ENCODE data around the gene MRTFB. TPM values are rescaled to one million over a fixed set of nuclear protein-coding genes. Genes with fewer than 3 reads are reported as not detected.
A peak's percentile ranks its signal among the peaks of the same experiment; 100 is the strongest.

MRTFB gene
- total RNA-seq, 1 experiment from 2014 or later = 90.5 TPM

DNA sequence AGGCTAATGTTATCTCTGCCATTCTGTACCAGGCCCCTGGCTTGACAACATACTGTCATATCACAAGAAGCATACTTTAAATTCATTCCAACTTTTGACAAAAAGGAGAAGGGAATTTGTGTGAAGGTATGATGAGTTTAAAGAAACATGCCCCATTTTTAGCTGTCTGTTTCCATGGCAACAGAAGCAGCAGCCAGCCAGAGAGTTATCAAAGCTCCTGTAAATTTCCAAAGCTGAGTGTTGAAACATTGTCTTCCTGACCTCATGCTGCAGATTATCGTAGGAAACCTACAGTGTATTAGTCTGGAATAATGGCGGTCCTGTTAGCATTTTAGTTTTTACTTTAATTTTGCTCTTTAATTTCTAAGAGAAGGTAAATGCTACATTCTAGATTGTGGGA lies 124.9 kb downstream of the MRTFB start:
- ATAC-seq (no peak), DNase-seq (ENCODE audit: low read depth, low spot score) (no peak)
- in situ Hi-C loops (cut with HindIII; ENCODE audit: low pct_unique_long_range_greater_than_20kb, low sequenced_read_pairs) (no loop called here), intact Hi-C loops (cut with micrococcal nuclease; ENCODE audit: unreplicated experiment) (no loop called here)
- Histone ChIP-seq H3K36me3 (ENCODE audit: control insufficient read depth, insufficient read depth, low read length) (no peaks in the 10 kb centered on the region), H3K4me1 (ENCODE audit: control insufficient read depth, insufficient read depth, low read length) (peaks cover 6% of the 10 kb centered on the region; the same call in 1 of the 2 replicates), H3K4me3 (ENCODE audit: low read depth in 2 of 2, low read length in 2 of 2) (no peak overlapping the region), H3K9me3 (ENCODE audit: control insufficient read depth, insufficient read depth, low read depth, low read length) (no peaks in the 10 kb centered on the region), H3K27ac (ENCODE audit: low read length) (no peak overlapping the region), H3K27me3 (ENCODE audit: control insufficient read depth, insufficient read depth, low read length) (no peaks in the 10 kb centered on the region)
- ChIA-PET CTCF (interaction anchor here (0.8 kb wide), 1 partner anchor 1229 kb away, joined by 8 read pairs; no protein-coding TSS in a partner anchor), POLR2A (interaction anchor here (0.5 kb wide), 1 partner anchor 104 kb away, joined by 5 read pairs; no protein-coding TSS in a partner anchor)
- BruUV-seq (replicated peaks) = TSS peak; percentile 9
- TF ChIP-seq, protein P1, sequence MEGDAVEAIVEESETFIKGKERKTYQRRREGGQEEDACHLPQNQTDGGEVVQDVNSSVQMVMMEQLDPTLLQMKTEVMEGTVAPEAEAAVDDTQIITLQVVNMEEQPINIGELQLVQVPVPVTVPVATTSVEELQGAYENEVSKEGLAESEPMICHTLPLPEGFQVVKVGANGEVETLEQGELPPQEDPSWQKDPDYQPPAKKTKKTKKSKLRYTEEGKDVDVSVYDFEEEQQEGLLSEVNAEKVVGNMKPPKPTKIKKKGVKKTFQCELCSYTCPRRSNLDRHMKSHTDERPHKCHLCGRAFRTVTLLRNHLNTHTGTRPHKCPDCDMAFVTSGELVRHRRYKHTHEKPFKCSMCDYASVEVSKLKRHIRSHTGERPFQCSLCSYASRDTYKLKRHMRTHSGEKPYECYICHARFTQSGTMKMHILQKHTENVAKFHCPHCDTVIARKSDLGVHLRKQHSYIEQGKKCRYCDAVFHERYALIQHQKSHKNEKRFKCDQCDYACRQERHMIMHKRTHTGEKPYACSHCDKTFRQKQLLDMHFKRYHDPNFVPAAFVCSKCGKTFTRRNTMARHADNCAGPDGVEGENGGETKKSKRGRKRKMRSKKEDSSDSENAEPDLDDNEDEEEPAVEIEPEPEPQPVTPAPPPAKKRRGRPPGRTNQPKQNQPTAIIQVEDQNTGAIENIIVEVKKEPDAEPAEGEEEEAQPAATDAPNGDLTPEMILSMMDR (IDR thresholded peaks at IDR 0.05) = no peak; the same call in 1 of the 2 replicates
- no peak for TF ChIP-seq SIN3A (IDR thresholded peaks at IDR 0.05; ENCODE audit: borderline replicate concordance, insufficient read depth, low read depth, low read length)
- no peak for TF ChIP-seq POLR2AphosphoS5 (IDR thresholded peaks at IDR 0.05; ENCODE audit: low read depth, low read length)
- no peak for TF ChIP-seq REST (IDR thresholded peaks at IDR 0.05; ENCODE audit: insufficient read depth in 1 of 2, low read depth in 2 of 2, low read length in 1 of 2)
- TF ChIP-seq TCF7L2 (IDR thresholded peaks at IDR 0.05; ENCODE audit: low read depth, low read length) = no peak

- H3K9me3 ChIP-seq (ENCODE audit: control insufficient read depth, insufficient read depth, low read depth, low read length) = no peaks in the 10 kb centered on the region
- no peaks in the 10 kb centered on the region for H3K27me3 ChIP-seq (ENCODE audit: control insufficient read depth, insufficient read depth, low read length)
- no peak for DNase-seq (ENCODE audit: low read depth, low spot score)
- H3K27ac ChIP-seq (ENCODE audit: low read length) = no peak overlapping the region
- intact Hi-C loops (cut with micrococcal nuclease; ENCODE audit: unreplicated experiment) (no loop called here), in situ Hi-C loops (cut with HindIII; ENCODE audit: low pct_unique_long_range_greater_than_20kb, low sequenced_read_pairs) (no loop called here)
- TF ChIP-seq, protein P1 (IDR thresholded peaks at IDR 0.05) = no peak
- TF ChIP-seq POLR2AphosphoS5 (IDR thresholded peaks at IDR 0.05; ENCODE audit: low read depth, low read length) = no peak
- TF ChIP-seq SIN3A (IDR thresholded peaks at IDR 0.05; ENCODE audit: borderline replicate concordance, insufficient read depth, low read depth, low read length) = no peak
- no peak for TF ChIP-seq TCF7L2 (IDR thresholded peaks at IDR 0.05; ENCODE audit: low read depth, low read length)
- no peak for TF ChIP-seq REST (IDR thresholded peaks at IDR 0.05; ENCODE audit: insufficient read depth in 1 of 2, low read depth in 2 of 2, low read length in 1 of 2)
- ATAC-seq = no peak
- ChIA-PET POLR2A (interaction anchor here (0.5 to 0.7 kb wide), 2 partner anchors 104 to 1783 kb away, joined by 5 to 10 read pairs; no protein-coding TSS in a partner anchor), CTCF (interaction anchor here (0.8 kb wide), 1 partner anchor 1229 kb away, joined by 8 read pairs; no protein-coding TSS in a partner anchor)
- peaks cover 6% of the 10 kb centered on the region; the same call in 1 of the 2 replicates for H3K4me1 ChIP-seq (ENCODE audit: control insufficient read depth, insufficient read depth, low read length)
- no TSS peak for BruUV-seq (replicated peaks)
- H3K36me3 ChIP-seq (ENCODE audit: control insufficient read depth, insufficient read depth, low read length) = no peaks in the 10 kb centered on the region
- H3K4me3 ChIP-seq (ENCODE audit: low read depth in 2 of 2, low read length in 2 of 2) = no peak overlapping the region
Measured at GRCh38 chr16:14196539-14196938, 125.4 kb downstream of the MRTFB start.
